ENCODE measurements around the gene ING2. TPM values are rescaled to one million over a fixed set of nuclear protein-coding genes. Genes with fewer than 3 reads are reported as not detected.

ING2 gene
- total RNA-seq, 1 experiment from 2014 or later: 15.8 TPM

- no peak for TF ChIP-seq CTCF (conservative IDR thresholded peaks at IDR 0.05; ENCODE audit: low read depth, low read length)
- TF ChIP-seq EZH2 (IDR thresholded peaks at IDR 0.05; ENCODE audit: borderline replicate concordance, low read depth, low read length, poor library complexity, severe bottlenecking): no peak
- intact Hi-C loops (cut with micrococcal nuclease; ENCODE audit: unreplicated experiment): no loop called here
- BruUV-seq (replicated peaks): no TSS peak
These were observed 35.7 kb downstream of the ING2 start for GRCh38 chr4:183540410-183541009.

DNA sequence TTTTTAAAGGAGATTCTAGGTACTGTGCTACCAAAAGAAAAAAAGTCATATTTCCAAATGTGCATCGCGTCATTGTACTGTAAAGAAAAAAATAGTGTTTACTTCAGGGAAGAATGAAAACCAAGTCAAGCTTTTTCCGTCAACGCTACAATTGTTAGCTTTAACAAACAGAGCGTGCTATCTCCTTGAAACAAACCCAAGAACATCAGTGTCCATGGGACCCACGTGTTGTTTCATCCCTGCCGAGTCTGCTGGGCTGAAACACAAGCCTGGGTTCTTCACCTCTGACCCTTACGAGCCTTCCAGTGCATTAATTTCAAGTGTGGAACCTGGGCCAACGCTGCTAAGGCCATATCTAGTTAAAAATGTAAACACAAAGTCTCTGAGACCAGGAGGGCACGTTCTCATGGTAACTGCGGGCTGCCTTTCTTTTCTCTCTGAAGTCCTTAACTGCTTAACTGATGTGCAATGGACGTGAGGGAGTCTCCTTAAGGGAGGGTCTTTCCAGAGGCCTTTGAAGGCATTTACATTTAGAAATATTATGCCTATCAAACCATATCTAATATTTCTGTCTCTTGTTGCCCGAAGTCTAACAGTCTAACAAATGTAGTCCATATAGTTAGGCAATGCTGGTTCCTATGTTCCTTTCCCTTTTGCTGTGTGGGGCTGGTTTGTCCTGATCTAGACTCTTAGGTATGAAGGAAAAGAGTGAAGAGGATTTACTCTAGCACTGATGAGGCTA, 36.3 kb downstream of the ING2 start:
- H3K4me3 ChIP-seq (ENCODE audit: low read depth, low read length, poor library complexity, severe bottlenecking): no peak overlapping the region
- ChIA-PET POLR2A (ENCODE audit: low non-redundant PET) (no interaction called here), CTCF (interaction anchor here (0.6 kb wide), 1 partner anchor 61 kb away, joined by 3 read pairs; no protein-coding TSS in a partner anchor)
- no TSS peak for BruUV-seq (replicated peaks)
- TF ChIP-seq CTCF (conservative IDR thresholded peaks at IDR 0.05; ENCODE audit: low read depth, low read length) (no peak), EZH2 (IDR thresholded peaks at IDR 0.05; ENCODE audit: borderline replicate concordance, low read depth, low read length, poor library complexity, severe bottlenecking) (no peak)
- no peaks in the 10 kb centered on the region for H3K9me3 ChIP-seq (ENCODE audit: low read depth, low read length, poor library complexity, severe bottlenecking)
- H3K4me1 ChIP-seq (ENCODE audit: insufficient read depth, low read length, poor library complexity, severe bottlenecking): peaks cover 6% of the 10 kb centered on the region
- no peak overlapping the region for H3K27ac ChIP-seq (ENCODE audit: low read depth, low read length, poor library complexity, severe bottlenecking)
- no peaks in the 10 kb centered on the region for H3K36me3 ChIP-seq (ENCODE audit: insufficient read depth, low read length, poor library complexity, severe bottlenecking)
- H3K27me3 ChIP-seq (replicated peaks; ENCODE audit: insufficient read depth, low read depth, low read length, poor library complexity): no peaks in the 10 kb centered on the region
- DNase-seq (ENCODE audit: low spot score): no peak
- intact Hi-C loops (cut with micrococcal nuclease; ENCODE audit: unreplicated experiment): no loop called here

More at GRCh38 chr4:183540410-183541009, 35.7 kb downstream of the ING2 start:
- no peak overlapping the region for H3K4me3 ChIP-seq (ENCODE audit: low read depth, low read length, poor library complexity, severe bottlenecking)
- H3K36me3 ChIP-seq (ENCODE audit: insufficient read depth, low read length, poor library complexity, severe bottlenecking): no peaks in the 10 kb centered on the region
- ChIA-PET POLR2A (ENCODE audit: low non-redundant PET) (no interaction called here), CTCF (interaction anchor here (0.6 kb wide), 1 partner anchor 62 kb away, joined by 3 read pairs; no protein-coding TSS in a partner anchor)
- H3K27ac ChIP-seq (ENCODE audit: low read depth, low read length, poor library complexity, severe bottlenecking): no peak overlapping the region
- no peaks in the 10 kb centered on the region for H3K27me3 ChIP-seq (replicated peaks; ENCODE audit: insufficient read depth, low read depth, low read length, poor library complexity)
- peaks cover 6% of the 10 kb centered on the region for H3K4me1 ChIP-seq (ENCODE audit: insufficient read depth, low read length, poor library complexity, severe bottlenecking)
- no peak for DNase-seq (ENCODE audit: low spot score)
- no peaks in the 10 kb centered on the region for H3K9me3 ChIP-seq (ENCODE audit: low read depth, low read length, poor library complexity, severe bottlenecking)

DNA sequence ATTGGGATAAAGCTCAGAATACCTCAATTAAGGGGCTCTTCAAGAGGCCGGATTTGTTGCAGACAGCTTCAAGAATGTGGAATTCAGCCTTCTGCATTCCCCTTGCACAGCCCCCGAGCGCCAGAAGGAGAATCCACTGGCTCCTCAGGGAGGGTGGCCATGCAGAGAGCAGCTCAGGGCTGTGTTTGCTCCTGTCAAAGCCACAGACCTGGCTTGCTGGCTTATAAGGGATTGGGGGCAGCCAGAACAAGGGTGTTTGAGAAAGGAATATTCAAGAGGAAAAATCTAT, 36.8 kb downstream of the ING2 start:
- ChIA-PET CTCF (no interaction called here), POLR2A (ENCODE audit: low non-redundant PET) (no interaction called here)
- intact Hi-C loops (cut with micrococcal nuclease; ENCODE audit: unreplicated experiment): no loop called here
- peaks cover 6% of the 10 kb centered on the region for H3K4me1 ChIP-seq (ENCODE audit: insufficient read depth, low read length, poor library complexity, severe bottlenecking)
- TF ChIP-seq CTCF (conservative IDR thresholded peaks at IDR 0.05; ENCODE audit: low read depth, low read length) (no peak), EZH2 (IDR thresholded peaks at IDR 0.05; ENCODE audit: borderline replicate concordance, low read depth, low read length, poor library complexity, severe bottlenecking) (no peak)
- no peaks in the 10 kb centered on the region for H3K36me3 ChIP-seq (ENCODE audit: insufficient read depth, low read length, poor library complexity, severe bottlenecking)
- no TSS peak for BruUV-seq (replicated peaks)
- no peak overlapping the region for H3K27ac ChIP-seq (ENCODE audit: low read depth, low read length, poor library complexity, severe bottlenecking)
- no peaks in the 10 kb centered on the region for H3K27me3 ChIP-seq (replicated peaks; ENCODE audit: insufficient read depth, low read depth, low read length, poor library complexity)
- H3K4me3 ChIP-seq (ENCODE audit: low read depth, low read length, poor library complexity, severe bottlenecking): no peak overlapping the region
- DNase-seq (ENCODE audit: low spot score): no peak
- no peaks in the 10 kb centered on the region for H3K9me3 ChIP-seq (ENCODE audit: low read depth, low read length, poor library complexity, severe bottlenecking)
